BLaER1 treated with 17β-estradiol and CSF1 and Interleukin-3, amounts not matched to agents 10 nM and 100 nM (cell line): ENCODE measurements around the gene HMG20A.

ENCODE experiments used
- H3K27ac ChIP-seq, 11 experiments: shearing (Covaris generic); formaldehyde crosslinking; 2 replicates each; pipeline ENCODE4 v1.8.1; 2022
- H3K27me3 ChIP-seq, 11 experiments: shearing (Covaris generic); formaldehyde crosslinking; 2 replicates each; pipeline ENCODE4 v1.8.1; 2022
- H3K36me3 ChIP-seq, 11 experiments: shearing (Covaris generic); formaldehyde crosslinking; 2 replicates each; pipeline ENCODE4 v1.8.1; 2022
- H3K4me1 ChIP-seq, 10 experiments: shearing (Covaris generic); formaldehyde crosslinking; 2 replicates each; pipeline ENCODE4 v1.8.1; 2022
- H3K4me2 ChIP-seq, 11 experiments: shearing (Covaris generic); formaldehyde crosslinking; 2 replicates each; pipeline ENCODE4 v1.8.1; 2022
- H3K4me3 ChIP-seq, 10 experiments: shearing (Covaris generic); formaldehyde crosslinking; 2 replicates each; pipeline ENCODE4 v1.8.1; 2022
- H3K9ac ChIP-seq, 11 experiments: shearing (Covaris generic); formaldehyde crosslinking; 2 replicates each; pipeline ENCODE4 v1.8.1; 2022
- H3K9me3 ChIP-seq, 11 experiments: shearing (Covaris generic); formaldehyde crosslinking; replicated peaks in 1 of 11; 2 replicates each; pipeline ENCODE4 v1.8.1; 2022
- H4K20me1 ChIP-seq, 11 experiments: shearing (Covaris generic); formaldehyde crosslinking; 2 replicates each; pipeline ENCODE4 v1.8.1; 2022
- Cebpa-rat ChIP-seq, 11 experiments: shearing (Covaris generic); IDR thresholded peaks; 2 replicates each; pipeline ENCODE4 v1.8.1; 2022

Gene HMG20A

GRCh38 chr15:77500989-77501388 lies 80.3 kb downstream of the HMG20A start:
- H3K27ac ChIP-seq: no peak overlapping the region
- no peak overlapping the region for H3K4me2 ChIP-seq
- no peak for TF ChIP-seq Cebpa-rat (IDR thresholded peaks at IDR 0.05)
- H3K9ac ChIP-seq: no peak overlapping the region
- peaks cover 14 to 27% (median 22%) of the 10 kb centered on the region in 10 experiments for H3K4me1 ChIP-seq
- peaks cover 0 to 13% (median 0%) of the 10 kb centered on the region in 11 experiments; a peak in 5 of 22 replicates for H3K36me3 ChIP-seq
- no peaks in the 10 kb centered on the region for H3K27me3 ChIP-seq
- H4K20me1 ChIP-seq: peaks cover 0 to 16% (median 0%) of the 10 kb centered on the region in 11 experiments; a peak in 4 of 22 replicates
- no peak overlapping the region for H3K4me3 ChIP-seq
- H3K9me3 ChIP-seq: no peaks in the 10 kb centered on the region

- Histone ChIP-seq H3K4me3 (no peak overlapping the region), H3K4me2 (0 out of 22 replicates have a peak overlapping the region, but pooled peaks of 1 of the 11 experiments have one; percentile 10), H3K36me3 (peaks cover 0 to 13% (median 0%) of the 10 kb centered on the region in 11 experiments; a peak in 5 of 22 replicates), H3K27ac (no peak overlapping the region), H4K20me1 (peaks cover 0 to 9% (median 0%) of the 10 kb centered on the region in 11 experiments; a peak in 2 of 22 replicates), H3K27me3 (no peaks in the 10 kb centered on the region), H3K9me3 (no peaks in the 10 kb centered on the region), H3K4me1 (peaks cover 14 to 27% (median 22%) of the 10 kb centered on the region in 10 experiments), H3K9ac (no peak overlapping the region)
- no peak for TF ChIP-seq Cebpa-rat (IDR thresholded peaks at IDR 0.05)
Measured at GRCh38 chr15:77502379-77503095, 81.8 kb downstream of the HMG20A start.

GRCh38 chr15:77503240-77503639 lies 82.6 kb downstream of the HMG20A start:
- Histone ChIP-seq H3K9me3 (no peaks in the 10 kb centered on the region), H4K20me1 (peaks cover 0 to 9% (median 0%) of the 10 kb centered on the region in 11 experiments; a peak in 2 of 22 replicates), H3K9ac (no peak overlapping the region), H3K4me3 (no peak overlapping the region), H3K36me3 (peaks cover 0 to 10% (median 0%) of the 10 kb centered on the region in 11 experiments; a peak in 4 of 22 replicates), H3K4me1 (peaks cover 21 to 34% (median 27%) of the 10 kb centered on the region in 10 experiments), H3K27me3 (no peaks in the 10 kb centered on the region), H3K4me2 (0 out of 22 replicates have a peak overlapping the region, but pooled peaks of 1 of the 11 experiments have one; percentile 10), H3K27ac (no peak overlapping the region)
- no peak for TF ChIP-seq Cebpa-rat (IDR thresholded peaks at IDR 0.05)

- H4K20me1 ChIP-seq: peaks cover 0 to 9% (median 0%) of the 10 kb centered on the region in 11 experiments; a peak in 2 of 22 replicates
- no peak overlapping the region for H3K4me2 ChIP-seq
- H3K4me1 ChIP-seq: peaks cover 26 to 40% (median 33%) of the 10 kb centered on the region in 10 experiments
- peaks cover 0 to 9% (median 0%) of the 10 kb centered on the region in 11 experiments; a peak in 4 of 22 replicates for H3K36me3 ChIP-seq
- no peaks in the 10 kb centered on the region for H3K27me3 ChIP-seq
- no peak overlapping the region for H3K9ac ChIP-seq
- no peaks in the 10 kb centered on the region for H3K9me3 ChIP-seq
- no peak for TF ChIP-seq Cebpa-rat (IDR thresholded peaks at IDR 0.05)
- H3K4me3 ChIP-seq: no peak overlapping the region
- no peak overlapping the region for H3K27ac ChIP-seq
Measured at GRCh38 chr15:77503764-77504163, 83.1 kb downstream of the HMG20A start.

GRCh38 chr15:77504306-77504705 lies 83.6 kb downstream of the HMG20A start:
- TF ChIP-seq Cebpa-rat (IDR thresholded peaks at IDR 0.05): no peak
- H3K4me1 ChIP-seq: peaks cover 32 to 45% (median 38%) of the 10 kb centered on the region in 10 experiments
- no peak overlapping the region for H3K4me3 ChIP-seq
- no peaks in the 10 kb centered on the region for H3K9me3 ChIP-seq
- H3K36me3 ChIP-seq: peaks cover 0 to 9% (median 0%) of the 10 kb centered on the region in 11 experiments; a peak in 4 of 22 replicates
- H3K4me2 ChIP-seq: no peak overlapping the region
- H3K27me3 ChIP-seq: no peaks in the 10 kb centered on the region
- no peak overlapping the region for H3K9ac ChIP-seq
- no peak overlapping the region for H3K27ac ChIP-seq
- H4K20me1 ChIP-seq: peaks cover 0 to 9% (median 0%) of the 10 kb centered on the region in 11 experiments; a peak in 2 of 22 replicates

GRCh38 chr15:77504871-77505270 lies 84.2 kb downstream of the HMG20A start:
- H3K4me3 ChIP-seq: no peak overlapping the region
- no peak overlapping the region for H3K9ac ChIP-seq
- peaks cover 37 to 51% (median 44%) of the 10 kb centered on the region in 10 experiments for H3K4me1 ChIP-seq
- H3K36me3 ChIP-seq: peaks cover 0 to 9% (median 0%) of the 10 kb centered on the region in 11 experiments; a peak in 4 of 22 replicates
- H4K20me1 ChIP-seq: peaks cover 0 to 9% (median 0%) of the 10 kb centered on the region in 11 experiments; a peak in 2 of 22 replicates
- H3K27ac ChIP-seq: no peak overlapping the region
- peak overlapping the region in 1 of 11 experiments; percentile 30; a peak in 1 of 22 replicates for H3K4me2 ChIP-seq
- H3K27me3 ChIP-seq: no peaks in the 10 kb centered on the region
- no peaks in the 10 kb centered on the region for H3K9me3 ChIP-seq
- no peak for TF ChIP-seq Cebpa-rat (IDR thresholded peaks at IDR 0.05)

- TF ChIP-seq Cebpa-rat (IDR thresholded peaks at IDR 0.05): no peak
- H3K4me1 ChIP-seq: peaks cover 44 to 57% (median 51%) of the 10 kb centered on the region in 10 experiments
- no peak overlapping the region for H3K27ac ChIP-seq
Measured at GRCh38 chr15:77505556-77505955, 84.9 kb downstream of the HMG20A start.

GRCh38 chr15:77506311-77507142 lies 85.8 kb downstream of the HMG20A start:
- H3K36me3 ChIP-seq: peaks cover 0 to 9% (median 0%) of the 10 kb centered on the region in 11 experiments; a peak in 4 of 22 replicates
- H3K4me2 ChIP-seq: peak overlapping the region; percentile 78 to 96 (median 91)
- no peak for TF ChIP-seq Cebpa-rat (IDR thresholded peaks at IDR 0.05)
- H4K20me1 ChIP-seq: peaks cover 0 to 9% (median 0%) of the 10 kb centered on the region in 11 experiments; a peak in 2 of 22 replicates
- H3K27me3 ChIP-seq: no peaks in the 10 kb centered on the region
- no peak overlapping the region; a peak in 1 of 20 replicates for H3K4me3 ChIP-seq
- H3K4me1 ChIP-seq: peaks cover 46 to 60% (median 55%) of the 10 kb centered on the region in 10 experiments
- peak overlapping the region in 2 of 11 experiments; percentile 1 to 16; a peak in 2 of 22 replicates for H3K9ac ChIP-seq
- peaks cover 0 to 4% (median 0%) of the 10 kb centered on the region in 11 experiments; a peak in 2 of 22 replicates for H3K9me3 ChIP-seq
- H3K27ac ChIP-seq: peak overlapping the region in 7 of 11 experiments; percentile 20 to 69 (median 57); a peak in 7 of 22 replicates

More at GRCh38 chr15:77505556-77505955, 84.9 kb downstream of the HMG20A start:
- peaks cover 0 to 9% (median 0%) of the 10 kb centered on the region in 11 experiments; a peak in 2 of 22 replicates for H4K20me1 ChIP-seq
- no peaks in the 10 kb centered on the region for H3K9me3 ChIP-seq
- no peaks in the 10 kb centered on the region for H3K27me3 ChIP-seq
- no peak overlapping the region for H3K4me3 ChIP-seq
- peaks cover 0 to 9% (median 0%) of the 10 kb centered on the region in 11 experiments; a peak in 4 of 22 replicates for H3K36me3 ChIP-seq
- peak overlapping the region in 2 of 11 experiments; percentile 30 to 91; a peak in 4 of 22 replicates for H3K4me2 ChIP-seq
- no peak overlapping the region for H3K9ac ChIP-seq
